Activated T-helper 1 cell treated with anti-CD3 and anti-CD28 coated beads, Interleukin-2, amount 50 U/mL, for 16 hours (primary cell): ENCODE data around the gene MPRIP.

Source experiments
- DNase-seq, 2 donors: peaks; one replicate each; pipeline ENCODE4 v3.0.0-alpha.2; 2020; ENCODE audit warnings: low read depth in 1 of 2, low spot score in 1 of 2

Gene MPRIP

DNA sequence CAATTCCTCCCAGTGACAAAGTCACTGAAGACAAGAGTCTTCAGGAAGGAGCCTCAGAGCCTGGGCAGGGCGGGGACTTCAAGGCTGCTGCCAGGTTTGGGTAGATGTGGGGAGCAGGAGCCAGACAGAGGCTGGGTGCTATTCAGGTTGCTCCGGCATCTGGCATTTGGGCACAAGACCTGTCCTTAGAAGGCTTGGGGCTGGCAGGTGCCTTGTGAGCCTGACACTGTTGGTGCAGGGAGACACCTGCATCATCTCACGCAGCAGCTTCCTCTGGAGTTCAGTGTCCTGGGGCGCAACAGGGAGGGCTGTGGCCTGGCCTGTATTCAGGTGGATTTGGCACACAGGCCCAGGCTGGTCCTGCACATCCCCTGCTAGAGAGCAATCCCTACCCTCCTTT lies 65.0 kb downstream of the MPRIP start:
- no peak for DNase-seq

DNA sequence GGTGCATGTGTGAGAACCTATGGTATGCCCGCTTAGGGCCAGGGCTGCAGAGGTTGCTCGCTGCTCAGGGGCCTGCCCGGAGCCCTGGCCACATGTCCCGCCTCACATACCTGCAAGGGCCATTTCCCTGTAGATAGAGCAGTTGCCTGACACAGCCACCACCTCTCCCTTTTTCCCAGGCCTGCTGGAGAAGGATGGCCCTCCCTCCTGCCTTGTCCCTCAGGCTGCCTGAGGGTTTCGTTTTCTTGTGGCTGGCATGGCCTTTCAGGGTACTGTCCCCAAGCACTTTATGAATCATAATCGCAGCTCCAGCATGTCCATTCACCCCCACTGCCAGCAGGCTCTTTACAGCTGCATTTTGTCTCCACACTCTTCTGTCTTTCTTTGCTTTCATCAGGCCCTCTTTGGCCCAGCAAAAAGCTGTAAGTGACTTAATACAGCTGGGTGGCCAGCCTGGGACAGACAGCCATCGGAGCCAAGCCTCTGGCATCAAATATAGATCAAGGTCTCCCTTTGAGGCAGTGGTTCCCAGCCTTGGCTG lies 65.7 kb downstream of the MPRIP start:
- DNase-seq: no peak

DNA sequence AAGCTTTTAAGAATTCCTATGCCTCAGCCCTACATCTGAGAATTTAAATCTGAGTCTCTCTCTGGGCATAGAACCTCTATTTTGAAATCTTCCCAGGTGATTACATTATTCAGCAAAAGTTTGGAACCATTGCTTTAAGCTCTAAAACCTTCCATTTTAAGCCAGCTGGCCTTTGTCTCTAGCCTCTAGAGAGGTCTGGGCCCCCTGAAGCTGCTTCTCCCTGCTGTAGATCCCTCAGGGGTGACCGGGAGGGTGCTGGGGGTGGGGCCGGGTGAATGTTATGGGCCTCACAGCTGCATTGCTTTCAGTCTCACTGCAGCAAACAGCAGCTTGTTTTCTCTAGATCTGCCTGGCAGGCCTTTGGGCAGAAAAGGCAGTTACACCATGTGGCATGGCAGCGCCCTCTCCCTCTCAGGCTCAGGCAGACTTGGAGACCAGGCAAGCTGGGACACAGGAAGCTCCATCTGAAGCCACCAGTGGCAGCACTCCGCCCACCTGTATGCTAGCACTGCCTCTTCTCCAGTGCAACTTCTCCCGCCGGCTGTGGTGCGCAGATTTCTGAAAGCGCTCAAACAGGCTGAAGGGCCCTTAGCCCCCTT lies 66.3 kb downstream of the MPRIP start:
- no peak for DNase-seq

DNA sequence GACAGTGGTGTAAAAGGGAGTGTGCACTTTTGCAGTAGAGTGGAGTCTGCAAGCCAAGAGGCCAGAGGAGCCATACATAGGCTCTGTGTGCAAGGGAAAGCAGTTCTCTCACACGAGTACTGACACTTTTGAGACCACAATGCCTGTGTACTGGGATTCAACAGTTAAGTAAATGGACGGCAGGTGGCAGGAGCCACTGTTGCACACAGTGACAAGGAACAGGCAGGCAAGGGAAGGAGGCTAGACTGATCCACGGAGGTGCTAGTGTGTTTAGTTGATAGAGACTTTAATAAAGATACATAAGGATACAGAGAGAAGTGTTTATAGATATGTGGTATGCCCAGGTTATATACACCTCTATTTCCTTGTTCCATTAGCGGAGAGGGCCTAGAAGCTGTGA lies 67.0 kb downstream of the MPRIP start:
- DNase-seq: no peak

DNA sequence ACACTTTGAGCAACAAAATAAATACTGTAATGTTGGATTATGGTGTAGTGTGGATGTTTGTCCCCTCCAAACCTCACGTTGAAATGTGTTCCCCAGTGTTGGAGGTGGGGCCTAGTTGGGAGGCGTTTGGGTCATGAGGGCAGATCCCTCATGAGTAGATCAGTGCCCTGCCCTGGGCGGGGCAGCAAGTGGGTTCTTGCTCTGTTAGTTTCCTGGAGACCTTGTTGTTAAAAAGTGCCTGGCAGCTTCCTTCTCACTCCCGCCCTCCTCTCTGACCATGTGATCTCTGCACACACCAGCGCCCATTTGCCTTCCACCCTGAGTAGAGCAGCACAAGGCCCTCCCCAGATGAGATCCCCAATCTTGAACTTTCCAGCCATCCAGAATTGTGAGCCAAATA lies 67.7 kb downstream of the MPRIP start:
- no peak for DNase-seq

DNA sequence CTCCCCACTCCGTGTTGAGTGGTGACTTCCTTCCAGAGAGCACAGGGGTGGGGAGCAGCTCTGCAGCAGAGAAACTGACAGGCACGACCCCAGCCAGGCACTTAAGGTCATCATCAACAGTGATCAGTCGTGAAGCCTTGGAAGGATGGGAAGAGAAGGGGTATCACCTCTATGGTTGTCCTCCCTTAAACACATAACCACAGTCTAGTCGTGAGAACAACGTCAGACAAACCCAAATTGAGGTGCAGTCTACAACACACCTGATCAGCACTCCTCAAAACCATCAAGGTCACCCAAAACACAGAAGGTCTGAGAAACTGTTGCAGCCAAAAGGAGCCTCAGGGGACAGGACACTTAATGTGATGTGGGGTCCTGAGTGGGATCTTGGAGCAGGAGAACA lies 68.3 kb downstream of the MPRIP start:
- no peak for DNase-seq

DNA sequence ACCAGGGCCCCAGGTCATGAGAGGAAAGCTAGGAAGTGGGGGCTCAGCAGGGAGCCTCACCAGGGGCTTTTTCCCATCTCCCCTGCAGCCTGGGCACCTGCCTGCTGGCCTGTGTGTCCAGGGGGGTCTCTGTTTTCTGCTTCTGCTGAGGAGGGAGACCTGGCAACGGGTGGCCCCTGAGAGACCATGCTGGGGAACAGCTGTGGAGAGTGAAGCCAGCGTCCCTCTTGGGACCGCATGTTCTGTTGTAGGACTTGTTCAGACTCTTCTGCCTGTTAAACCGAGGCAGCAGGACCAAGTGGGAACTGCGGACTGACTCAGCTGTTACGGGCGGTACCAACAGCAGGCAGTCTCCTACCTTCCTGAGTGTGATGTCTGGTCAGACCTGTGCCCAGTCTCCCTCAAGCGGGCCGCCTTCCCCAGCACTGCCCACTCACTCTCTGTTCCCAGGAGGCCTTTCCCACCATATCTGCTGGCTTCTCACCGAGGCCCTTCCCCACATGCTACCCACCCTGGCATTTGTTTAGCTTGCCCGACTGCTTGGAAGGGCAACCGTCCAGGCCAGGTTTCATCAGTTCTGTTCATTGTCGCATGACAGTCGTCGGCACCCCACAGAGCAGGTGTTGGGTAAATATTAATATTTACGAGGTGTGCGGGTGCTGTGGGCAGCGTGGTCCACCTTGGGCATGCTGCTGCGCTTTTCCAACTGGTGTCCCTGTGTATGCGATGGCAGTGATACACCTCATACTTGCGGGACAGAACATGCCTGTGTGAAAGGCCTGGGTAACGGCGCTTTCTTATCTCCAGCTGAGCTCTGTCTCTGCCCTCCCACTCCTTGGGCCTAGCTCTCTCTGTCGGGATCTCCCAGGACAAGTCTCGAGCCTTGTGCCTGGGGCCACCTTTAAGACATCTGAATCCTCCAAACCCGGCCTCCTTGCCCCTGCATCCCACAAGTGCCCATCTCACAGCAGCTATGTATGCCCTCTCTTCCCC lies 69.4 kb downstream of the MPRIP start:
- DNase-seq: no peak

DNA sequence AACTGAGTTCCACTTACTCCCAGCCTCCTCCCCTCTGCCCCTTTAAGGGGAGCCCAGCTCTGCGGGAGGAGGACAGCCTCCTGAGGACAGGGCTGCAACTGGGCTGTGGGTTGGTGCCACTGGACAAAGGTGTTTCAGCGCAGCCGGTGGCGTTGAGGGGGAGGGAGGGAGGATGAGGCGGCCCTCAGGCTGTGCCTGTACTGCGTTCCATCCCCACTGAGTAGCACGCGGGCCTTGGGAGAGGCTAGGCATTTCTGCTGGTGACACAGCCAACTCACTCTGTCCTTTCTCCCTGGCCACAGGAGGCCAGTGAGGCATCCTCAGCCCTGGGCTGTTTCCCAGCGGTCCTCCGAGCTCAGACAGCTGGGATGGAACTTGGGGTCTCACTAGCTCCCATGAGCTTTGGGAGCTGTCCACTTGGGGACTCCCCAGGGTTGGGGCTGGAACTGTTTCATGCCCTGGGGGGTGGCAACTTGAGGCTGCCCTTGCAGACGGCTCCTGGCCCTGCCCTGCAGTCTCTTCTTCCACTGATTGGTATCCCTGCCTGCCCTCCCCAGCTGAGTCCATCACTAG lies 70.5 kb downstream of the MPRIP start:
- no peak for DNase-seq

DNA sequence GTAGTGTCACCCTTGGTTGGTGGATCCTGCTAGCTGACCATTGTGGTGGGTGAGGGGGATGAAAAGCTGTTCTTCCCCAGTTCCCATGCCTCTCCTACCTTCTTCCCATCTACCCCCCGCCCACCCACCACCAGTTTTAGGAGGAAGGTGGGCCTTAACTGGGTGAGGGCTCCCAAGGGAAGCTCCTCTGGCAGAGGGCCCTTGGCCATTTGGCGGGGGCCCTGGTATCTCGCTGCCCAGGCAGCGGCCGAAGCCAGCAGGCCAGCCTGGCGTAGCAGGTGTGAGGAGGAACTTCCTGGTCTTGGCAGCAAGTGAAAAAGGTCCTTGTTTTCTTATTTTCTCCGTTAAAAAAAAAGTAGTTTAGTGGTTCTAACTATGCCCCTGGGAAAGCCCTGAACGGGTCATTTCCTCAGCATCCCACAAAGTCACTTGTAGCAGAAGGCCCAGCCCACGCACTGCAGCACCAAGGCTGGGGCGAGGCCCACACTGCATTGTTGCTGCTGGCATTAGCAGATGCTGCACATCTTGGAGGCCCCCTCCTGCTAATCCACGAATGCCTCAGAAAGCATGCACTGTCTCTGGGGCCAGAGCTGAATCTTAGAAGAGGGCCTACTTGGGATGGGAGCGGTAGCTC lies 72.5 kb downstream of the MPRIP start:
- no peak for DNase-seq

DNA sequence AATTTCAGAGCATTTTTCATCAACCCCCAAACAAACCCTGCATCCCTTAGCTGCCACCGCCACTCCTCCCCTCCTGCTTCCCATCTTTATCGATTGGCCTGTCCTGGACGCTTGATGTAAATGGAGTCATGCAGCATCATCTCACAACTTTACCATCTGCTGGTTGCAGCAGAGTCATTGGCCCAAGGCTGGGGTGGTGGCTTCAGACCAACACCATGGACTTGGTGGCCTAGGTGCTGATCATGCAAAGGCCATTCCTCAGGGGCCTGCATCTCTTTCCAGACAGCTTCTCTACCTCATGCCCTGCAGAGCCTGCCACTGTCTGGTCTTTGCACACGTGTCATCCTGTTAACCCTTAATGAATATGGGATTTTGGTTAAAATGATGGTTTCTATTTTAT lies 73.4 kb downstream of the MPRIP start:
- no peak for DNase-seq

DNA sequence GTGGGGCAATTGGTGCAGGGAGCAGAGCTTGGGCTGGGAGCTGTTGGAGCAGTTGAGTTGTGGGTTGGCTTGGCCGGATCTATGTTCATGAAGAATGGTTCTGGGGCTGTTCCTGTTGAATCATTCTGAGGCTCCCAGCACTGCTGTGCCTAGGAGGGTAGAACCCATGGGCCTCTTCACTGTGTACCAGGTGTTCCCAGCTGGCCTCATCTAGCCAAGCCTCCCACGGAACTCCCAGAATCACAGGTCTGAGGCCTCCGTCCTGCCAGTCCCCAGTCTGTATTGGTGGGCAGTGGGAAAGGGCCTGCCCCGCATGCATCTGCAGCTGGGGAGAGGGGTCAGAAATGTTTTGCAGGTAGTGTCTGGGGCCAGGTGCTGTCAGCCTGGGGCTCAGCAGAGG lies 74.1 kb downstream of the MPRIP start:
- no peak for DNase-seq

DNA sequence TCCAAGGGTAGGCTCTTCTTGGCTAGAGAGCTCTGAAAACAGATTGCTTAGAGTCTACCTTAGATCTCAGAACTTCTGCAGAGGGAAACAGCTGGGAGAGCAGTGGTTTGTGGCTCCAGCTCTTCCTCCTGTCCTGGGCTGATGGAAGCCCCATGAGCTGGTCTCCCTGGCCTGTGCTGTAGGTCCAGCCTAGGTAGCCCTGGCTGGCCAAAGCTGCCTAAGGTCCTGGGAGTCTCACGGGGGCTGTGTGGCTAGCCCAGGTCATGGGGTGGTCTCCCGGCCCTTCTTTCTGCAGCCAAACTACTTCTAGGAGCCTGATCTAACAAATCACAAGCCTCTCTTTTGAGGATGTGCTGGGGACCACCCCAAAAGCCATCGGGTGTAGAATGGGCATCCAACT lies 75.7 kb downstream of the MPRIP start:
- DNase-seq: no peak

DNA sequence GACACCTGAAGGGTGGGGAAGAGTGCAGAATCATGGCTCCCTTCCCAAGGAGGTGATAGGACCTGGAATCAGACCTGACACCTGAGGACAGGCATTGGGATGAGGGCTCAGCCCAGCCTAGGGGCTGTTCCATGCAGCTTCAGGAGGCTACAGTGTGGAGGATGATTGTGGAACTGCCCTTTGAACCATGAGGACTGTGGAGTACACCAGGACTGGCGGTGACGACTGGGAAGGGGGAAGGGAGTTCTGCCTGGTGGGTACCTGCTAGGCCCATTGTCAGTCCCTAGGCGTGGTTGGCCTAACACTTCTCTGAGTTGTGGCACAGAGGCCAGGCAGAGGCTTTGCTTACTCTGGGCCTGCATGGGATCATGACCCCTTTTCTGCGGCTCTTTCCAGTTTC lies 76.1 kb downstream of the MPRIP start:
- no peak for DNase-seq

DNA sequence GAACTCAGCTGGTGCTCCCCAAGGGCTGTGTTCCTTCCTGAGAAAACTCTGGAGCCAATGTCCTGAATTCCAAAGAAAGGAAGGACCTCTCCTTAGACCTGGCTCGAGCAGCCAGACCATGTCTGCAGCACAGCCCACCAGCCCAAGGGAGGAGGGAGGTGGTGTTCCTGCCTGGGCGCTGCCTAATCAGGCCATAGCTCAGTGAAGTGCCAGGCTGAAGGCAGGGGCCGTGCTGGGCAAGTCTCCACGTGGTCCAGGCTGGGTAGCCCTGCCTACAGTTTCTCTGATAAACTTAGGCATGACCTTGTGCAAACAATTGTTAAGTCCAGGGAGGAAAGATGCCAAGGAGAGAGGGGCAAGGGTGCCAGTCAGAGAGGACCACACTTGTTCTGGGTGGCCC lies 76.8 kb downstream of the MPRIP start:
- DNase-seq: no peak

DNA sequence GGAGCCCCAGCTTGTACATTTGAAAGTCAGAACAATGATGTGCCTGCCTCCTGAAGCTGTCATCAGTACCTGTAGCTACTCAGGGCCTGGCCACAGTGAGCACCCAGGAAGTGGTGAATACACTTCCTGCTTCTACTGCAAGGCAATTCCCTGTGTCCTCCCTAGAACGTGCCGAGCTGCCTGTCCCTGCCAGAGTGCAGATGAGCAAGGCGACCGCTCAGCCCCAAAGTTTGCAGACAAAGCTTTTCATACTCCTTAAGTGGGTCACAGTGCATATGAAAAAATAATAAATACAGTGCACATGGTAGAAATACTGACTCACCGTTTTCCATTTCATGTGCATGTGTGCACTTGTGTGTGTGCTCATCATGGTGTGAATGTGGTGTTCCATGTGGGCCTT lies 77.3 kb downstream of the MPRIP start:
- peak; percentile 34 to 43 for DNase-seq

DNA sequence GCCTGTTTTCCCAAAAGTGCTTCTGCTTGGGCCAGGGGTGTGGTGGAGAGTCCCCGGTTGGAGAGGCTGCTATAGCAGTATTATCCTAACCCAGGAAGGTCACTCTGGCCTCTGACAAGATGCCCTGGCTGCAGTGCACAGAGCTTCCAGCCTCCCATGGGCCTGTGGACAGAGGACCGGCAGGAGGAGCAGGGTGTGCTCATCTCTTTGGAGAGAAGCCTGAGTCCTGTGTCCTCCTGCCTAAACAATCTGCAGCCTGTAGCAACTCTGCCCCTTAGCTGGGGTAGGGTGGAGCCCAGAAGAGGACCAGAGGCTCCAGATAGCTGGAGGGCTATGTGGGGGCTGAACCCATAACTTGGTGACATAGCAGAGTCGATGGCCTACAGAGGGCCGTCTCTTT lies 78.0 kb downstream of the MPRIP start:
- DNase-seq: no peak

DNA sequence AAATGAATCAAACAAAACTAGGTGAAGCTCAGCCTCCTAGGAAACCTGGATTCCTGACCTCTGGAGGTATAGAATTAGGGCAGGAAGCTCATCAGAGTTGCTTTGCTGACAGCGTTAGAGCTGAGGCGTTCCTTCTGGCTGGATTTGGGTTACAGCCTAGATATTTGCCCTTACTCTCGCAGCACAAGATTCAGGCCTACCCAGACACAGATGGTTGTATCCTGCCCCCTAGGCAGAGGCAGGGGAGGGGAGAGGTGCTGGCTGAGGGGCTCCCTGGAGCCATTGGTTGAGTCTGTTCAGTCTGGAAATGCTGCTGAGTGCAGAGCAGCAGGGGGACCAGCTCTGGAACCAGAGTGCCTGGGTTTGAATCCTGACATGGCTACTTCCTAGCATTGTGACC lies 78.4 kb downstream of the MPRIP start:
- no peak for DNase-seq

DNA sequence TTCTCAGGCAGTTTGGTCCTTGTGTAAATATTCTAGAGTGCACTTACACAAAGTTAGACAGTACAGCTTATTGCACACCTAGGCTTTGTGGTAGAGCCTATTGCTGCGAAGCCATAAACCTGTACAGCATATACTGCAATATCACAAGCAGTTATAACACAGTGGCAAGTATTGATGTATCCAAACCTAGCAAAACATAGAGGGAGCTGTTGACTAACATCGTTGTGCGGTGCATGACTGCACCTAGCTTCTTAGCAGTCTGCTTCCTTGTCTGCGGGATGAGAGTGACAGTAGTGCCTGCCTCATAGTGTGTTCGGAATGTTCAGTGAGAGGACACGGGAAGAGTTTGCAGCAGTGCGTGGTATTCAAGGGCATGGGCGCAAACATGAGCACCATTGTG lies 78.9 kb downstream of the MPRIP start:
- DNase-seq: no peak

DNA sequence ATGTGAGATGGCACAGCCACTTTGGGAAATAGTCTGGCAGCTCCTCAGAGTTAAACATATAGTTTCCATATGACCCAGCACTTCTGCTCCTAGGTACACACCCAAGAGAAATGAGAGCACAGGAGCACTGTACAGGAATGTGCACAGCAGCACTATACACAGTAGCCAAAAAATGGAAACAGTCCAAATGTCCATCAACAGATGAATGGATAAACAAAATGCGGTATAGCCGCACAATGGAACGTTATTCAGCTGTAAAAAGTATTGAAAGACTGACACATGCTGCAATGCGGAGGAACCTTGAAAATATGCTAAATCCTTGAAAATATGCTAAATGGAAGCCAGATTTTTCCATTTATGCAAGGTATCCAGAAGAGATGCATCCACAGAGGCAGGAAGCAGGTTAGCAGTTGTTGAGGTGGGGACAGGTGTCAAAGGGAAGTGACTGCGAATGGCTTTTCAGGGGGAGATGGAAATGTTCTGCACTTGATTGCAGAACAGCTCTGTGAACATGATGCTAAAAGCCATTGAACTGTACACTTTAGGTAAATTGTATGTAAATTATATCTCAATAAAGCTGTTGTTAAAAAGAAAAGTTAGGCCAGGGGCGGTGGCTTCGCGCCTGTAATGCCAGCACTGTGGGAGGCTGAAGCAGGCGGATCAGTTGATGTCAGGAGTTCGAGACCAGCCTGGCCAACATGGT lies 80.7 kb downstream of the MPRIP start:
- no peak for DNase-seq

DNA sequence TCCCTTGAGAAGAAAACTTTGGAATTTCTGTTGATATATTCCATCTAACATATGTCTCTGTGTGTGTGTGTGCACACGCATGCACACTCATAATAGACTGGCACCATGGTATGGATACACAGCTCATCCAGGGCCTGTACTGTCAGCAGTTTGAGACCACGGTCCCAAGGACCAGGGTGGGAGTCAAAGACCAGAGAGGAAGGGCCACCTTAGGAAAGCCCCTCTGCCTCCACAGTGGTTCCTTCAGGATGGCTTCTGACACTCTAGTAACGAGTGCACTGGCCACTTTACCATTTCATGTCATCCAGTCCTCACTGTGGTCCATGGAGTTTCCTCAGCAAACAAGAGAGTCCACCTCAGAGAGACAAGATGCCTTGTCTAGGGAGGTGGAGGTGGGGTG lies 82.1 kb downstream of the MPRIP start:
- DNase-seq: no peak
